Dermis blood vessel endothelial cell (primary cell): ENCODE data around the gene IFIT1. TPM values are rescaled to one million over a fixed set of nuclear protein-coding genes. Genes with fewer than 3 reads are reported as not detected.
A peak's percentile ranks its signal among the peaks of the same experiment; 100 is the strongest.
"Not testable (repeated sequence)": the region's sequence is repeated elsewhere in the genome, so short reads cannot be mapped to it uniquely, and the experiment has no call there.

Experiments used
- DNase-seq: peaks from one replicate; pipeline ENCODE4 v3.0.0; 2010
- total RNA-seq: library from RNA; depleted of rRNA; stranded (reverse); fragments of >200 nt; gene quantifications from 2 replicates; pipeline ENCODE4 v1.2.3, GENCODE V29; 2014

The IFIT1 gene
- total RNA-seq, 1 donor from 2014 or later, result 2.6 TPM

DNA sequence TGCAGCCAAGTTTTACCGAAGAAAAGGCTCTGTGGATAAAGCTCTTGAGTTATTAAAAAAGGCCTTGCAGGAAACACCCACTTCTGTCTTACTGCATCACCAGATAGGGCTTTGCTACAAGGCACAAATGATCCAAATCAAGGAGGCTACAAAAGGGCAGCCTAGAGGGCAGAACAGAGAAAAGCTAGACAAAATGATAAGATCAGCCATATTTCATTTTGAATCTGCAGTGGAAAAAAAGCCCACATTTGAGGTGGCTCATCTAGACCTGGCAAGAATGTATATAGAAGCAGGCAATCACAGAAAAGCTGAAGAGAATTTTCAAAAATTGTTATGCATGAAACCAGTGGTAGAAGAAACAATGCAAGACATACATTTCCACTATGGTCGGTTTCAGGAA, 10.6 kb downstream of the IFIT1 start:
- DNase-seq, result no peak

- DNase-seq, result no peak
Measured at GRCh38 chr10:89404104-89405047, 12.0 kb downstream of the IFIT1 start.

GRCh38 chr10:89406178-89406577, 13.8 kb downstream of the IFIT1 start:
- not testable (repeated sequence) for DNase-seq

DNA sequence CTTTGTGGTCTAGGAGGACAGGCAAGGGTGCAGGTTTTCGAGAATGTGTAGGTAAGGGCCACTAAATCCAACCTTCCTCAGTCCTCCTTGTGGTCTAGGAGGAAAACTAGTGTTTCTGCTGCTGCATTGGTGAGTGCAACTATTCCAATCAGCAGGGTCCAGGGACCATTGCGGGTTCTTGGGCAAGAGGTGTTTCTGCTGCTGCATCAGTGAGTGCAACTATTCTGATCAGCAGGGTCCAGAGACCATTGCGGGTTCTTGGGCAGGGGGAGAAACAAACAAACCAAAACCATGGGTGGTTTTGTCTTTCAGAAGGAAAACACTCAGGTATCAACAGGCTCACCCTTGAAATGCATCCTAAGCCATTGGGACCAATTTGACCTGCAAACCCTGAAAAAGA, 15.4 kb downstream of the IFIT1 start:
- not testable (repeated sequence) for DNase-seq

DNA sequence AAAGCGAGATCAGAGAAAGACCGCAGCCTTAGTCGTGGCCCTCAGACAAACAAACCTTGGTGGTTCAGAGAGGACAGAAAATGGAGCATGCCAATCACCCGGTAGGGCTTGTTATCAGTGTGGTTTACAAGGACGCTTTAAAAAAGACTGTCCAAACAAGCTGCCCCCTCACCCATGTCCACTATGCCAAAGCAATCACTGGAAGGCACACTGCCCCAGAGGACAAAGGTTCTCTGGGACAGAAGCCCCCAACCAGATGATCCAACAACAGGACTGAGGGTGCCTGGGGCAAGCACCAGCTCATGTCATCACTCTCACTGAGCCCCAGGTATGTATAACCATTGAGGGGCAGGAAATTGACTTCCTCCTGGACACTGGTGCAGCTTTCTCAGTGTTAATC, 16.9 kb downstream of the IFIT1 start:
- not testable (repeated sequence) for DNase-seq

GRCh38 chr10:89410551-89410950, 18.1 kb downstream of the IFIT1 start:
- not testable (repeated sequence) for DNase-seq

DNA sequence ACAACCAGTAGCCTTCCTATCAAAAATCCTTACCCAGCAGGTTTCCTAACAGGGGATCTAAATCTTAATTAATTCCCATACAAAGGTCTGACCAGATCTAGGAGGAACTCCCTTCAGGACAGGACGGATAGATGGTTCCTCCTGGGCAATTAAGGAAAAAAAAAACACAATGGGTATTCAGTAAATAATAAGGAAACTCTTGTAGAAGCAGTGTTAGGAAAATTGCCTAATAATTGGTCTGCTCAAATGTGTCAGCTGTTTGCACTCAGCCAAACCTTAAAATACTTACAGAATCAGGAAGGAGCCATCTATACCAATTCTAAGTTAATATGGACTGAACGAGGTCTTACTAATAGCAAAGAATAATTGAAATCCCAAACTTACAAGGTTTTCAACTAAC, 18.7 kb downstream of the IFIT1 start:
- not testable (repeated sequence) for DNase-seq

DNA sequence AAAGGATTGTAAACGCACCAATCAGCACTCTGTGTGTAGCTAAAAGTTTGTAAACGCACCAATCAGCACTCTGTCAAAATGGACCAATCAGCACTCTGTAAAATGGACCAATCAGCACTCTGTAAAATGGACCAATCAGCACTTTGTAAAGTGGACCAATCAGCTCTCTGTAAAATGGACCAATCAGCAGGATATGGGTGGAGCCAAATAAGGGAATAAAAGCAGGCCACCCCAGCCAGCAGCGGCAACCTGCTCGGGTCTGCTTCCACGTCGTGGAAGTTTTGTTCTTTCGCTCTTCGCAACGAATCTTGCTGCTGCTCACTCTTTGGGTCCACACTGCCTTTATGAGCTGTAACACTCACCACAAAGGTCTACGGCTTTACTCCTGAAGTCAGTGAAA, 19.9 kb downstream of the IFIT1 start:
- DNase-seq, result not testable (repeated sequence)

DNA sequence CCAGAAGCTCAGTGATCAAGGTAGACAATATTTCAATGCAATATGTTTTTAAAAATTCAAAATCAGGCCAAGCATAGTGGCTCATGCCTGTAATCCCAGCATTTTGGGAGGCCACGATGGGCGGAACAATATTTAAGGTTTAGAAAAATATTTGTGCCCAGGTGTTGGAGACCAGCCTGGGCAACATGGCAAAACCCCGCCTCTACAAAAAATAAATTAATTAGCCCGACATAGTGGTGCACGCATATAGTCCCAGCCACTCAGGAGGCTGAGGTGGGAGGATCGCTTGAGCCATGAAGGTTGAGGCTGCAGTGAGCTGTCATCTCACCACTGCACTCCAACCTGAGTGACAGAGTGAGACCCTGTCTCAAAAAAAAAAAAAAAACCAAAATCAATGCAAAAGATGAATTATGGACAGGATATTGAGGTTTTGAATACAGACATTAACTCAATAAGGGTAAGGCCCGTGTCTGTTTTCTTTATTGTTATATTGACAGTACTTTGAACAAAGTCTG, 21.0 kb downstream of the IFIT1 start:
- no peak for DNase-seq

- DNase-seq, result peak; percentile 77
Measured at GRCh38 chr10:89414146-89414878, 21.9 kb downstream of the IFIT1 start, which contains the start of gene IFIT5. TSS of gene IFIT5 (plus strand) at chr10:89414568. CDS start at chr10:89414799, 231 bp downstream.

- DNase-seq, result peak; percentile 36
Measured at GRCh38 chr10:89414879-89415821, 22.7 kb downstream of the IFIT1 start.

GRCh38 chr10:89416465-89416864, 24.0 kb downstream of the IFIT1 start:
- no peak for DNase-seq

DNA sequence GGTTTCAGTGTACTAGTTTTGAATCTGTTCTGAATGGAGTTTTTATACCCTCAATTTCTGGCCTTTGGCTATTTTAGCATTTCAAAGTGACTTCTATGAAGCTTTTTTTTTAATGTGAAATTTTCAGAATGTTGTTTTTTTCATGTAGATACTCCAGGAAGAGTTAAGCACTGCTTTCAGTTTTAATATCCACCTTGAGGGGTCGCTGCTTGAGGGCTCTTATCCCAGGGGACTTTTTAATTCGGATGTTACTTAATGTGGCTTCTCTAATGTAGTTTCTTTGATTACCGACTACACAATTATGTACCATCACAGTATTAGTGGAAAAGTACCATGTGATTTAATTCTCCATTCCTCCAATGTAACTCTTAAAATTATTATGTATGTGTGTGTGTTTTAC, 27.1 kb downstream of the IFIT1 start:
- DNase-seq, result peak; percentile 36

GRCh38 chr10:89421018-89421476, 28.6 kb downstream of the IFIT1 start:
- no peak for DNase-seq

DNA sequence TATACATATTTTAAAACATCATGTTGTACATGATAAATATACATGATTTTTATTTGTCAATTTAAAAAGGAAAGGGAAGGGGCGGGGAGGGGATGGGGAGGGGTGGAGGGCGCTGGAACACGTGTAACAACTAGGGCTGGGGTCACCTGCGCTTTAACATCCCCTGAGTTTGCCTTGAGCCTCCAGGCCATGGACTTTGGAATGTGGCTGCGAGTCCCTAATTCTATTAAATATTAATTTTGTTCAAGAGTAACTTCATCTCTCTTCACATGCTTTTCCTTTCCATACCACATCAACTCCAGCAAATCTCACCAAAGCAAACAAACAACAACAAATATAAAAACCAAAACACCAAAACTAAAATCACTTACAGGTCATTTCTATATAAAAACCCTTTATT, 32.6 kb downstream of the IFIT1 start:
- DNase-seq, result no peak

- peak; percentile 75 for DNase-seq
Measured at GRCh38 chr10:89426230-89426868, 33.9 kb downstream of the IFIT1 start.

DNA sequence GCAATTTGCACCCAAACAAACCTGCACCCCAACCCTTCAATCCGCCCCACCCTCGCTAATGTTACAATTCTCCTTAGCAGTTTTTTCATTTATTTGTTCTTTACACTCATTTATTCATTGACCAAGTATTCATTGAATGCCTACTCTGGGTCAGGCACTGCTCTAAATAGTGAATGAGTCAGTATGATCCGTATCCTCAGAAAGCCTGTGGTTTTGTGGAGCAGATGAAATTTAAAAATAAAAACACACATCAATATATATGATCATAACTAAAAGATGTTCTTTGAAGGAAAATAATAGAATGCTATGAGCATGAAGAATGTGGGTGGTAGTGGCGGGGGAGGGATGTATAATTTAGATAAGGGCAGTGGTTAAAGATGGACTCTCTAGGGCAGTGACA, 35.2 kb downstream of the IFIT1 start:
- no peak for DNase-seq

GRCh38 chr10:89428877-89429276, 36.5 kb downstream of the IFIT1 start:
- no peak for DNase-seq

- peak; percentile 74 for DNase-seq
Measured at GRCh38 chr10:89431977-89432376, 39.6 kb downstream of the IFIT1 start.

DNA sequence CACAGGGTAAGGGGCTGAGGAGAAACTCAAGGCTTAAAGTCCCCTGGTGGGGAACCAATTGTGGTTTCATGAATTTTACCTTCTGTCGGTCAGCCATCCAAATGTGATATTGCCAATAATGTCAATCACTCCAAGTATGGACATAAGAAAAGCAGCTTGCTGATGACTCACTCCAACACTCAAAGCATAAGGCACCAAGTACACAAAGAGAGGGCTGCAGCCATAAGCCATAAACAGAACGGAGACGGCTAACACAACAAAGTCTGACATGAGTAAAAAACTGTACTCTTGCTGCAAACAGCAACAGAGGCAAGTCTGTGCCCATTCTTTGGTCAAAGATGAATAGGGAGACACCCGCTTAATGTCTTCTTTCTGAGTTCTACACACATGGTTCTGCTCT, 46.1 kb downstream of the IFIT1 start:
- DNase-seq, result no peak

GRCh38 chr10:89440226-89441009, 48.0 kb downstream of the IFIT1 start:
- DNase-seq, result no peak
